Endothelial cell of umbilical vein (primary cell): ENCODE results near the gene LYRM9.
"Not testable (repeated sequence)": the region's sequence is repeated elsewhere in the genome, so short reads cannot be mapped to it uniquely, and the experiment has no call there.

Experiments
- CTCF ChIP-seq, 2 donors: IDR thresholded peaks; 1 replicate in 1 of 2; 2 replicates in 1 of 2; pipeline ENCODE4 v1.5.1; 2011; ENCODE audit warnings: low read length in 2 of 2, mild to moderate bottlenecking in 2 of 2, moderate library complexity in 2 of 2, control low read depth in 1 of 2, inconsistent platforms in 1 of 2, low read depth in 1 of 2; ENCODE audit not compliant: insufficient read depth in 1 of 2; ENCODE audit errors: extremely low read depth in 1 of 2
- POLR2A ChIP-seq: IDR thresholded peaks from 2 replicates; pipeline ENCODE4 v1.6.1; 2012; ENCODE audit warnings: low read depth, mild to moderate bottlenecking, control low read depth, low read length
- POLR2AphosphoS5 ChIP-seq: IDR thresholded peaks from 2 replicates; pipeline ENCODE4 v1.6.1; 2012; ENCODE audit warnings: low read depth, mild to moderate bottlenecking, control low read depth, low read length, moderate library complexity; ENCODE audit not compliant: insufficient read depth

- not testable (repeated sequence) for TF ChIP-seq CTCF (IDR thresholded peaks at IDR 0.05; ENCODE audit: extremely low read depth in 1 of 2, insufficient read depth in 1 of 2, low read depth in 1 of 2, low read length in 2 of 2); POLR2A; POLR2AphosphoS5
These were observed 6.7 kb downstream of the LYRM9 start for GRCh38 chr17:27886348-27886906.
